Thyroid gland (tissue), 4 donors: ENCODE results near the gene HIPK3.

Experiments
- POLR2A ChIP-seq, 2 donors: fragments of 450-650 bp; IDR thresholded peaks; one replicate each; pipeline ENCODE4 v1.6.1; 2017; ENCODE audit warnings: antibody characterized with exemption in 2 of 2, mild to moderate bottlenecking in 2 of 2, moderate library complexity in 1 of 2
- TF ChIP-seq, protein P1 (sequence below), 6 experiments: fragments of 200-600 bp in 3 of 6; fragments of 450-650 bp in 3 of 6; sonication (generic) in 3 of 6; IDR thresholded peaks; one replicate each; pipeline ENCODE4 v1.5.1; 2016 to 2019; ENCODE audit warnings: antibody characterized with exemption in 6 of 6, mild to moderate bottlenecking in 2 of 6, inconsistent platforms in 1 of 6, moderate library complexity in 1 of 6

DNA sequence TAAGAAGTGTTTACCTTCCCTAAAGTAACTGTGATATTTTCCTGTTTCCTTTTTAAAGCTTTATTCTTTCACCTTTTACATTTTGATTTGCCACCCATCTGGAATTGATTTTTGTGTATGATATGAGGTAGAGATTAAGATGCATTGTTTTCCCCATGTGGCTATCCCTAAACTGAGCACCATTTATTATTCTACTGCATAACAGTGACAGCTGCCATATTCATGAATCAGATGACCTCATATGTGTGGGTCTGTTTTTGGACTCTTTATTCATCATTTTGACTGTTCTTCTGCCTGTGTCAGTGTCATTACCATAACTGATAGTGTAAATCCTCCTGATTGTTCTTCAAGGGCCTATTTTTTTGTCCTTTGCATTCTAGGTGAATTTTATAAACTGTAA is 50.8 kb downstream of the HIPK3 start:
- TF ChIP-seq, protein P1, sequence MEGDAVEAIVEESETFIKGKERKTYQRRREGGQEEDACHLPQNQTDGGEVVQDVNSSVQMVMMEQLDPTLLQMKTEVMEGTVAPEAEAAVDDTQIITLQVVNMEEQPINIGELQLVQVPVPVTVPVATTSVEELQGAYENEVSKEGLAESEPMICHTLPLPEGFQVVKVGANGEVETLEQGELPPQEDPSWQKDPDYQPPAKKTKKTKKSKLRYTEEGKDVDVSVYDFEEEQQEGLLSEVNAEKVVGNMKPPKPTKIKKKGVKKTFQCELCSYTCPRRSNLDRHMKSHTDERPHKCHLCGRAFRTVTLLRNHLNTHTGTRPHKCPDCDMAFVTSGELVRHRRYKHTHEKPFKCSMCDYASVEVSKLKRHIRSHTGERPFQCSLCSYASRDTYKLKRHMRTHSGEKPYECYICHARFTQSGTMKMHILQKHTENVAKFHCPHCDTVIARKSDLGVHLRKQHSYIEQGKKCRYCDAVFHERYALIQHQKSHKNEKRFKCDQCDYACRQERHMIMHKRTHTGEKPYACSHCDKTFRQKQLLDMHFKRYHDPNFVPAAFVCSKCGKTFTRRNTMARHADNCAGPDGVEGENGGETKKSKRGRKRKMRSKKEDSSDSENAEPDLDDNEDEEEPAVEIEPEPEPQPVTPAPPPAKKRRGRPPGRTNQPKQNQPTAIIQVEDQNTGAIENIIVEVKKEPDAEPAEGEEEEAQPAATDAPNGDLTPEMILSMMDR (IDR thresholded peaks at IDR 0.05): no peak
- no peak for TF ChIP-seq POLR2A (IDR thresholded peaks at IDR 0.05)
